WI38 (cell line): ENCODE results near the gene POC1B.

ENCODE experiments used
- H3K4me3 ChIP-seq: 2 replicates; pipeline ENCODE4 v1.5.1; 2011; ENCODE audit warnings: low read depth, mild to moderate bottlenecking, control low read depth, low read length
- TF ChIP-seq, protein P1 (sequence below): IDR thresholded peaks from 2 replicates; pipeline ENCODE4 v1.5.1; 2012; ENCODE audit warnings: low read depth, mild to moderate bottlenecking, control low read depth, low read length

Gene POC1B

DNA sequence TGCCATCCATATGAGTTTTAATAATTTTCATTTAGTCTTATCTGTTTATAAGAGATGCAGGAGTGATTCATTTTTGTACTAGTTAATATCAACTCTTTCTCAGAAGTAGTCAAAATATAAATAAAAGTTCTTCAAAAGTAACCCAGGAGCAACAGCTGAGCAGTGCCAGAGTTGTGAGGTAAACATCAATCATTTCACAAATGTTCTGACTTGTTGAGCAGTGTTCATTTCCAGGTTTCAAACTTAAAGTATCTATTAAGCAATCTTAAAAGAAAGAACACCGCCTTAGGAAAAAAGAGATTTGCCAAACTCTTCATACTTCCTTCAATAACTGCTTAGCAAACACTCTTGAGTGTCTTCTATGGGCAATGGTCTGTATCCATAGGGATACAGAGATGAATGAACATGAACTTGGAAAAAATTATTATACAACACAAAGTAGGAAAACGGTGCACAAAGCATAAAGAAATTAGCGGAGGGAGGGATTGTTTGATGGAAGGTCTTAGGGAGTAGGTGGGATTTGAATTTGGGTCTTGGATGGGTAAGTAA is 41.9 kb upstream of the POC1B start:
- TF ChIP-seq, protein P1, sequence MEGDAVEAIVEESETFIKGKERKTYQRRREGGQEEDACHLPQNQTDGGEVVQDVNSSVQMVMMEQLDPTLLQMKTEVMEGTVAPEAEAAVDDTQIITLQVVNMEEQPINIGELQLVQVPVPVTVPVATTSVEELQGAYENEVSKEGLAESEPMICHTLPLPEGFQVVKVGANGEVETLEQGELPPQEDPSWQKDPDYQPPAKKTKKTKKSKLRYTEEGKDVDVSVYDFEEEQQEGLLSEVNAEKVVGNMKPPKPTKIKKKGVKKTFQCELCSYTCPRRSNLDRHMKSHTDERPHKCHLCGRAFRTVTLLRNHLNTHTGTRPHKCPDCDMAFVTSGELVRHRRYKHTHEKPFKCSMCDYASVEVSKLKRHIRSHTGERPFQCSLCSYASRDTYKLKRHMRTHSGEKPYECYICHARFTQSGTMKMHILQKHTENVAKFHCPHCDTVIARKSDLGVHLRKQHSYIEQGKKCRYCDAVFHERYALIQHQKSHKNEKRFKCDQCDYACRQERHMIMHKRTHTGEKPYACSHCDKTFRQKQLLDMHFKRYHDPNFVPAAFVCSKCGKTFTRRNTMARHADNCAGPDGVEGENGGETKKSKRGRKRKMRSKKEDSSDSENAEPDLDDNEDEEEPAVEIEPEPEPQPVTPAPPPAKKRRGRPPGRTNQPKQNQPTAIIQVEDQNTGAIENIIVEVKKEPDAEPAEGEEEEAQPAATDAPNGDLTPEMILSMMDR, result no peak
- H3K4me3 ChIP-seq, result no peak overlapping the region

DNA sequence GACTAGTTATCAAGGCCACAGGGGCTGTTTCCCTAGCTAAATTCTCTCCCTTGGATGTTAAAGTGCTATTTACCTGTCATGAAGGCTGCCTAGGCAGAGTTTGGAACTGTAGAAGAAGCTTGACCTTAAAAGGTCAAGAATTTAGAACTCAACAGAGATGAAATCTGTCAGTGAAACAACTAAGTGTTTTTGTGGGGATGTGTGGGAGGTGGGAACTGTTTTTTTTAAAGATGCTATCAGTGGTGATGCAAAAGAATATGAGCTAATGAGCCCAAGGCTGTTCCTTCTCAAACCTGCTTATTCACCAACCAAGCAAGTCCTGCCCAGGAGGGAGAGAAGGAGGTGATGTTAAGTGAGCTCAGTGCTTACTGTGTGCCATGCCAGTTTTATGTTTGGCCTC is 40.8 kb upstream of the POC1B start:
- no peak overlapping the region for H3K4me3 ChIP-seq
- TF ChIP-seq, protein P1, result no peak

GRCh38 chr12:89565002-89565401 is 39.2 kb upstream of the POC1B start:
- H3K4me3 ChIP-seq, result no peak overlapping the region
- TF ChIP-seq, protein P1, result no peak

- TF ChIP-seq, protein P1, result no peak
Observed at GRCh38 chr12:89559753-89560152, 33.9 kb upstream of the POC1B start.

DNA sequence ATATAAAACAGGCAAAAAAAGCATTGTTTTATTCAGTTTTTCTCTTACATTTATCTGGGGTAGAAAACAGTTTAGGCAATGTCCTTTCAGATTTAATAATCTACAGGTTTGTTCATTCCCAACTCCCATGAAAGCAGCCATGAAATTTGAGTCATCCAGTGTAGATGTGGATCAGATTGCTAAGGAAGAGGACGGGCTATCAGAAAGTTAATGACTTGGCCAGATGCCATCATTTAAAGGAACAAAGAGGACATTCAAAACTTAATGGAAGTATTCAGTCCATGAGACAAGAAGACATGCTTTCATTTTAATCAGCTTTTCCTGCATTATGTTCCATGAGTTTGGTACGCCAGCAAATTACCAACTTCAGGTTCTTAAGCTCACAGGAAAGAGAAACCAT is 31.1 kb upstream of the POC1B start:
- TF ChIP-seq, protein P1, result no peak
- no peak overlapping the region for H3K4me3 ChIP-seq

More at GRCh38 chr12:89559753-89560152, 33.9 kb upstream of the POC1B start:
- H3K4me3 ChIP-seq, result no peak overlapping the region

DNA sequence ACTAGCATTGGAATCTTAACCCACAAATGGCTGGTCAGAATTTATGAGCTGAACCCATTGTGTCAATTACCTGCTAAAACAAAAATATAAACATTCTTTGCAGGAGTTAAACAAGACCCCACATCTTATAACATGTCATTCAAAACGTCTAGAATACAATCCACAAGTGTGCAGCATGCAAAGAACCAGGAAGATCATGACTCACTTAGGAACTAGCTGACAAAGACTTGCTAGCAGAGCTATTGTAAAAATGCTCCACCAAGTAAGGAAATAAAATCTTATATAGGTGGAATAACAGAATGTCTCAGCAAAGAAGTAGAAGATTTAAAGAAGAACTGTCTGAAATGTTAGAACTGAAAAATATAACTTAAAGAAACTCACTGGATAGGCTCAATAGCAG is 26.5 kb upstream of the POC1B start:
- H3K4me3 ChIP-seq, result no peak overlapping the region
- TF ChIP-seq, protein P1, result no peak

- TF ChIP-seq, protein P1, result no peak
- H3K4me3 ChIP-seq, result no peak overlapping the region
Observed at GRCh38 chr12:89551747-89552146, 25.9 kb upstream of the POC1B start.
